HepG2 (cell line): ENCODE results near the gene KANK4. TPM values are rescaled to one million over a fixed set of nuclear protein-coding genes. Genes with fewer than 3 reads are reported as not detected.

Source experiments
- CC2D1A ChIP-seq: sonication (generic); formaldehyde crosslinking; IDR thresholded peaks from 2 replicates; pipeline ENCODE4 v1.8.1; 2023; ENCODE audit warnings: mild to moderate bottlenecking, missing genetic modification reagents
- E2F2 ChIP-seq: sonication (generic); formaldehyde crosslinking; IDR thresholded peaks from 2 replicates; pipeline ENCODE4 v1.4.0; 2020; ENCODE audit warnings: missing genetic modification reagents, borderline replicate concordance
- FOSL2 ChIP-seq: sonication (generic); formaldehyde crosslinking; IDR thresholded peaks from 2 replicates; pipeline ENCODE4 v1.4.0; 2020; ENCODE audit warnings: missing genetic modification reagents
- IRF9 ChIP-seq: sonication (generic); formaldehyde crosslinking; IDR thresholded peaks from 2 replicates; pipeline ENCODE4 v1.8.0; 2022; ENCODE audit warnings: missing genetic modification reagents, mild to moderate bottlenecking, borderline replicate concordance
- JUND ChIP-seq: sonication (generic); formaldehyde crosslinking; IDR thresholded peaks from 2 replicates; pipeline ENCODE4 v1.8.0; 2022; ENCODE audit warnings: mild to moderate bottlenecking, missing genetic modification reagents
- PHB2 ChIP-seq: fragments of 450-650 bp; IDR thresholded peaks from 2 replicates; pipeline ENCODE4 v1.6.1; 2018; ENCODE audit not compliant: partially characterized antibody
- SALL1 ChIP-seq: sonication (generic); formaldehyde crosslinking; IDR thresholded peaks from 2 replicates; pipeline ENCODE4 v1.8.0; 2022; ENCODE audit warnings: mild to moderate bottlenecking, missing genetic modification reagents
- SSRP1 ChIP-seq: IDR thresholded peaks from 2 replicates; pipeline ENCODE4 v1.6.1; 2016; ENCODE audit warnings: control low read depth
- TBX2 ChIP-seq: sonication (generic); formaldehyde crosslinking; IDR thresholded peaks from 2 replicates; pipeline ENCODE4 v1.5.0; 2020; ENCODE audit warnings: missing genetic modification reagents, mild to moderate bottlenecking, borderline replicate concordance
- TEAD3 ChIP-seq: optimal IDR thresholded peaks from 2 replicates; pipeline ENCODE3; 2016; ENCODE audit warnings: borderline replicate concordance
- ZBTB26 ChIP-seq: IDR thresholded peaks from 2 replicates; pipeline ENCODE4 v1.6.1; 2016; ENCODE audit warnings: missing compliant biosample characterization, missing genetic modification reagents, borderline replicate concordance
- ZNF331 ChIP-seq: sonication (generic); formaldehyde crosslinking; IDR thresholded peaks from 2 replicates; pipeline ENCODE4 v1.4.0; 2020; ENCODE audit warnings: missing genetic modification reagents
- ZNF720 ChIP-seq: sonication (generic); formaldehyde crosslinking; IDR thresholded peaks from 2 replicates; pipeline ENCODE4 v1.4.0; 2020; ENCODE audit warnings: missing genetic modification reagents
- ZNF737 ChIP-seq: sonication (generic); formaldehyde crosslinking; IDR thresholded peaks from 2 replicates; pipeline ENCODE4 v1.5.0; 2020; ENCODE audit warnings: missing genetic modification reagents, mild to moderate bottlenecking, borderline replicate concordance
- polyA plus RNA-seq, 8 experiments: library from polyadenylated mRNA; depleted of rRNA in 3 of 8; stranded (reverse) in 7 of 8; unstranded in 1 of 8; fragments of >200 nt; fragmentation: Illumina TruSeq in 4 of 8; extraction: Trizol in 4 of 8; gene quantifications; 2 replicates each; pipeline versions ENCODE4 v1.2.1 to v1.2.3, GENCODE V29; 2011 to 2016; ENCODE audit warnings: low read depth in 4 of 8, missing spikeins in 1 of 8, mixed read lengths in 1 of 8; ENCODE audit not compliant: insufficient read depth in 1 of 8
- total RNA-seq, 5 experiments: library from RNA; depleted of rRNA; stranded (reverse); fragments of >200 nt; fragmentation: Illumina TruSeq; extraction: Trizol; gene quantifications; 2 replicates each; pipeline ENCODE4 v1.2.3, GENCODE V29; 2016; ENCODE audit warnings: low read depth in 1 of 5
- TF ChIP-seq, protein P1 (sequence below): sonication (generic); formaldehyde crosslinking; IDR thresholded peaks from 2 replicates; pipeline ENCODE4 v1.5.1; 2020; ENCODE audit warnings: missing genetic modification reagents, mild to moderate bottlenecking, borderline replicate concordance
- TF ChIP-seq, protein P2 (sequence below): IDR thresholded peaks from 2 replicates; pipeline ENCODE4 v1.6.1; 2016; ENCODE audit warnings: low read depth, missing genetic modification reagents, missing compliant biosample characterization
- TF ChIP-seq, protein P3 (sequence below): conservative IDR thresholded peaks from 2 replicates; pipeline ENCODE4 v1.6.1; 2018; ENCODE audit warnings: missing genetic modification reagents

The KANK4 gene
- total and polyA plus RNA-seq, 2 of the 13 experiments (the other 11 are each of a cell fraction or from before 2014, with no cell fraction given), result 16.1 to 25.7 TPM

DNA sequence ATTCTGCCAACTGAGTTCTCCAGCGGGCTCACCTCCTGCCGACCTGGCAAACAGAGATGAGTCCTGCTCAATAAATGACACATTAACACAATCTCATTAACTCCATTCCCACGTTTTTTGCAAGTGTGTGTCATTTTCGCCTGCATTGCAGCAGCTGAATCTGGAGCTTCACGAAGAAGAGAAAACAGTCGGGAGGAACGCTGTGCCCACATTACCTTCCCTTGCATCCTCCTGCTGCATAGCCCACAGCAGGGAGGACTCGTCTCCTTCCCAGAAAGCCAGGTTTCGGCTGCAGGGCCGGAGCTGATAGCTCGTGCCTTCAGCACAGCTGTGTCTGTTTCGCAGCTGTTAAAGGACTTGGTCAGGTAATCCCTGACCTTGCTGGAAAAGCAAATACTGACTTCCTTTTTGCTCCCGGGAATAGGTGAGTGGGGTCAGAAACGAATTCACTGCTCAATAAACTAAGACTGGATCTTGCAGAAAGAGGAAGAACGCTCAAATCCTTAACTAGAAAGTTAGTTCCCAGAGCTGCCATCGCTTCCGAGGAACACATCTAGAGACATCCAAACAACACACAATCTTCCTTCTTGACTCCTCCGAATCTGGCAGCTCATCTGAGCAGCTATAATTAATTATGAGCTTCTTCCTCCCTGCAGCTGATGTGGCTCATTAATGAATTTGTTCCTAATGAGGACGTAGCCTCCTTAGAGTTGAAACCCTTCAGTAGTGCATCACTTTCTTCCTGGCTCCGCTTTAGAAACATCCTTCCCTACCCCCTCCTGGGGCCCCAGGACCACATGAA, 33.0 kb downstream of the KANK4 start (continued):
- TF ChIP-seq CC2D1A, result no peak
- TF ChIP-seq, protein P1, sequence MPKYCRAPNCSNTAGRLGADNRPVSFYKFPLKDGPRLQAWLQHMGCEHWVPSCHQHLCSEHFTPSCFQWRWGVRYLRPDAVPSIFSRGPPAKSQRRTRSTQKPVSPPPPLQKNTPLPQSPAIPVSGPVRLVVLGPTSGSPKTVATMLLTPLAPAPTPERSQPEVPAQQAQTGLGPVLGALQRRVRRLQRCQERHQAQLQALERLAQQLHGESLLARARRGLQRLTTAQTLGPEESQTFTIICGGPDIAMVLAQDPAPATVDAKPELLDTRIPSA (CRISPR knock-in tag), result no peak
- TF ChIP-seq, protein P2, sequence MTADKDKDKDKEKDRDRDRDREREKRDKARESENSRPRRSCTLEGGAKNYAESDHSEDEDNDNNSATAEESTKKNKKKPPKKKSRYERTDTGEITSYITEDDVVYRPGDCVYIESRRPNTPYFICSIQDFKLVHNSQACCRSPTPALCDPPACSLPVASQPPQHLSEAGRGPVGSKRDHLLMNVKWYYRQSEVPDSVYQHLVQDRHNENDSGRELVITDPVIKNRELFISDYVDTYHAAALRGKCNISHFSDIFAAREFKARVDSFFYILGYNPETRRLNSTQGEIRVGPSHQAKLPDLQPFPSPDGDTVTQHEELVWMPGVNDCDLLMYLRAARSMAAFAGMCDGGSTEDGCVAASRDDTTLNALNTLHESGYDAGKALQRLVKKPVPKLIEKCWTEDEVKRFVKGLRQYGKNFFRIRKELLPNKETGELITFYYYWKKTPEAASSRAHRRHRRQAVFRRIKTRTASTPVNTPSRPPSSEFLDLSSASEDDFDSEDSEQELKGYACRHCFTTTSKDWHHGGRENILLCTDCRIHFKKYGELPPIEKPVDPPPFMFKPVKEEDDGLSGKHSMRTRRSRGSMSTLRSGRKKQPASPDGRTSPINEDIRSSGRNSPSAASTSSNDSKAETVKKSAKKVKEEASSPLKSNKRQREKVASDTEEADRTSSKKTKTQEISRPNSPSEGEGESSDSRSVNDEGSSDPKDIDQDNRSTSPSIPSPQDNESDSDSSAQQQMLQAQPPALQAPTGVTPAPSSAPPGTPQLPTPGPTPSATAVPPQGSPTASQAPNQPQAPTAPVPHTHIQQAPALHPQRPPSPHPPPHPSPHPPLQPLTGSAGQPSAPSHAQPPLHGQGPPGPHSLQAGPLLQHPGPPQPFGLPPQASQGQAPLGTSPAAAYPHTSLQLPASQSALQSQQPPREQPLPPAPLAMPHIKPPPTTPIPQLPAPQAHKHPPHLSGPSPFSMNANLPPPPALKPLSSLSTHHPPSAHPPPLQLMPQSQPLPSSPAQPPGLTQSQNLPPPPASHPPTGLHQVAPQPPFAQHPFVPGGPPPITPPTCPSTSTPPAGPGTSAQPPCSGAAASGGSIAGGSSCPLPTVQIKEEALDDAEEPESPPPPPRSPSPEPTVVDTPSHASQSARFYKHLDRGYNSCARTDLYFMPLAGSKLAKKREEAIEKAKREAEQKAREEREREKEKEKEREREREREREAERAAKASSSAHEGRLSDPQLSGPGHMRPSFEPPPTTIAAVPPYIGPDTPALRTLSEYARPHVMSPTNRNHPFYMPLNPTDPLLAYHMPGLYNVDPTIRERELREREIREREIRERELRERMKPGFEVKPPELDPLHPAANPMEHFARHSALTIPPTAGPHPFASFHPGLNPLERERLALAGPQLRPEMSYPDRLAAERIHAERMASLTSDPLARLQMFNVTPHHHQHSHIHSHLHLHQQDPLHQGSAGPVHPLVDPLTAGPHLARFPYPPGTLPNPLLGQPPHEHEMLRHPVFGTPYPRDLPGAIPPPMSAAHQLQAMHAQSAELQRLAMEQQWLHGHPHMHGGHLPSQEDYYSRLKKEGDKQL (CRISPR knock-in tag), result no peak
- TF ChIP-seq ZNF737, result peak; percentile 69; the same call in 1 of the 2 replicates
- TF ChIP-seq FOSL2 (CRISPR knock-in tag), result no peak
- no peak; the same call in 1 of the 2 replicates for TF ChIP-seq SALL1
- TF ChIP-seq JUND (CRISPR knock-in tag), result no peak
- TF ChIP-seq ZBTB26, result no peak
- TF ChIP-seq, protein P3, sequence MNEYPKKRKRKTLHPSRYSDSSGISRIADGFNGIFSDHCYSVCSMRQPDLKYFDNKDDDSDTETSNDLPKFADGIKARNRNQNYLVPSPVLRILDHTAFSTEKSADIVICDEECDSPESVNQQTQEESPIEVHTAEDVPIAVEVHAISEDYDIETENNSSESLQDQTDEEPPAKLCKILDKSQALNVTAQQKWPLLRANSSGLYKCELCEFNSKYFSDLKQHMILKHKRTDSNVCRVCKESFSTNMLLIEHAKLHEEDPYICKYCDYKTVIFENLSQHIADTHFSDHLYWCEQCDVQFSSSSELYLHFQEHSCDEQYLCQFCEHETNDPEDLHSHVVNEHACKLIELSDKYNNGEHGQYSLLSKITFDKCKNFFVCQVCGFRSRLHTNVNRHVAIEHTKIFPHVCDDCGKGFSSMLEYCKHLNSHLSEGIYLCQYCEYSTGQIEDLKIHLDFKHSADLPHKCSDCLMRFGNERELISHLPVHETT, result no peak
- TF ChIP-seq TBX2 (CRISPR knock-in tag), result peak; percentile 15; the same call in 1 of the 2 replicates
- TF ChIP-seq ZNF331 (CRISPR knock-in tag), result no peak
- TF ChIP-seq ZNF720, result no peak
- 0 out of 2 replicates have a peak, but pooled peaks have one; percentile 44 for TF ChIP-seq SSRP1 (CRISPR knock-in tag)
- peak; percentile 40 for TF ChIP-seq TEAD3 (CRISPR knock-in tag)
- TF ChIP-seq PHB2, result no peak
- no peak for TF ChIP-seq E2F2 (CRISPR knock-in tag)
- no peak for TF ChIP-seq IRF9 (CRISPR knock-in tag)
